HG02763 (cell line): ENCODE results near the gene SOX21.
"Not testable (repeated sequence)": the region's sequence is repeated elsewhere in the genome, so short reads cannot be mapped to it uniquely, and the experiment has no call there.

ENCODE experiments used
- ATAC-seq: cut with Tn5 transposase; IDR thresholded peaks from one replicate; pipeline ENCODE4 v1.9.1; 2021; ENCODE audit warnings: mild to moderate bottlenecking, moderate library complexity; ENCODE audit not compliant: unreplicated experiment

Gene SOX21

GRCh38 chr13:94712287-94712811, at the start of gene SOX21:
Gene SOX21 (minus strand): TSS chr13:94712545. CDS start chr13:94712049, 496 bp downstream.
- no peak for ATAC-seq

GRCh38 chr13:94761407-94761806, 49.1 kb upstream of the SOX21 start:
- no peak for ATAC-seq

- ATAC-seq, result no peak
These were observed 46.9 kb upstream of the SOX21 start for GRCh38 chr13:94759120-94759728.

- no peak for ATAC-seq
These were observed 46.2 kb upstream of the SOX21 start for GRCh38 chr13:94758436-94758960.

- no peak for ATAC-seq
These were observed 41.0 kb upstream of the SOX21 start for GRCh38 chr13:94753327-94753726.

GRCh38 chr13:94749162-94749561, 36.8 kb upstream of the SOX21 start:
- no peak for ATAC-seq

GRCh38 chr13:94739235-94739634, 26.9 kb upstream of the SOX21 start:
- ATAC-seq, result no peak

GRCh38 chr13:94731028-94731427, 18.7 kb upstream of the SOX21 start:
- ATAC-seq, result no peak

GRCh38 chr13:94729941-94730340, 17.6 kb upstream of the SOX21 start:
- ATAC-seq, result not testable (repeated sequence)

- ATAC-seq, result no peak
These were observed 14.1 kb upstream of the SOX21 start for GRCh38 chr13:94726425-94726824.

- no peak for ATAC-seq
These were observed 10.4 kb upstream of the SOX21 start for GRCh38 chr13:94722609-94723345.

- ATAC-seq, result not testable (repeated sequence)
These were observed 6.4 kb upstream of the SOX21 start for GRCh38 chr13:94718697-94719096.

GRCh38 chr13:94717916-94718315, 5.6 kb upstream of the SOX21 start:
- no peak for ATAC-seq

- ATAC-seq, result no peak
These were observed 3.7 kb upstream of the SOX21 start for GRCh38 chr13:94716016-94716415.

- no peak for ATAC-seq
These were observed 1.3 kb upstream of the SOX21 start for GRCh38 chr13:94713561-94714182.

- ATAC-seq, result no peak
These were observed 641 bp upstream of the SOX21 start for GRCh38 chr13:94712812-94713560.

GRCh38 chr13:94711561-94712286, 621 bp downstream of the SOX21 start:
- ATAC-seq, result no peak

GRCh38 chr13:94710881-94711560, 1.3 kb downstream of the SOX21 start:
- ATAC-seq, result no peak

- no peak for ATAC-seq
These were observed 2.1 kb downstream of the SOX21 start for GRCh38 chr13:94710065-94710781.
